Measurements from ENCODE around the gene OR51G1. TPM values are rescaled to one million over a fixed set of nuclear protein-coding genes. Genes with fewer than 3 reads are reported as not detected.

OR51G1 gene
- total RNA-seq, 1 donor from 2014 or later = not detected

GRCh38 chr11:4881860-4882500 lies 42.2 kb downstream of the OR51G1 start, which contains the start of gene OR51T1:
Gene OR51T1 (plus strand): TSS chr11:4881900. CDS start chr11:4881900, 0 bp downstream.
- Histone ChIP-seq H3K4me3 (ENCODE audit: low read length in 3 of 3) (no peak within 1 kb of the TSS), H3K9ac (ENCODE audit: low read depth in 1 of 3, low read length in 3 of 3) (no peak within 1 kb of the TSS), H3K27ac (ENCODE audit: low read depth, low read length) (no peak within 1 kb of the TSS), H3K27me3 (ENCODE audit: control insufficient read depth in 3 of 3, insufficient read depth in 3 of 3, low read length in 3 of 3) (no peaks in the 10 kb centered on the region), H3K9me3 (ENCODE audit: control insufficient read depth in 3 of 3, low read length in 3 of 3) (no peaks in the 10 kb centered on the region), H3K4me1 (ENCODE audit: control insufficient read depth in 3 of 3, insufficient read depth in 3 of 3, low read length in 3 of 3) (no peaks in the 10 kb centered on the region), H3K36me3 (ENCODE audit: control insufficient read depth in 3 of 3, insufficient read depth in 3 of 3, low read length in 3 of 3) (no peaks in the 10 kb centered on the region)

- no peaks in the 10 kb centered on the region for H3K4me1 ChIP-seq (ENCODE audit: control insufficient read depth in 3 of 3, insufficient read depth in 3 of 3, low read length in 3 of 3)
- no peak overlapping the region for H3K27ac ChIP-seq (ENCODE audit: low read depth, low read length)
- H3K9me3 ChIP-seq (ENCODE audit: control insufficient read depth in 3 of 3, low read length in 3 of 3) = no peaks in the 10 kb centered on the region
- H3K4me3 ChIP-seq (ENCODE audit: low read length in 3 of 3) = no peak overlapping the region
- H3K36me3 ChIP-seq (ENCODE audit: control insufficient read depth in 3 of 3, insufficient read depth in 3 of 3, low read length in 3 of 3) = no peaks in the 10 kb centered on the region
- H3K9ac ChIP-seq (ENCODE audit: low read depth in 1 of 3, low read length in 3 of 3) = no peak overlapping the region
- H3K27me3 ChIP-seq (ENCODE audit: control insufficient read depth in 3 of 3, insufficient read depth in 3 of 3, low read length in 3 of 3) = no peaks in the 10 kb centered on the region
Measured at GRCh38 chr11:4881188-4881587, 43.0 kb downstream of the OR51G1 start.

Other genes starting within 250 kb of the OR51G1 start
- gene OR51E2, start 226.5 kb downstream of the OR51G1 start, total RNA-seq = 0.52 TPM
- gene MMP26, start 219.6 kb downstream of the OR51G1 start, total RNA-seq = not detected
- gene OR51F1, start 154.4 kb downstream of the OR51G1 start, total RNA-seq = not detected
- gene OR52R1, start 120.0 kb downstream of the OR51G1 start, total RNA-seq = not detected
- not detected for gene OR51F2, start 103.0 kb downstream of the OR51G1 start, total RNA-seq
- not detected for gene OR51S1, start 75.1 kb downstream of the OR51G1 start, total RNA-seq
- not detected for gene OR51T1, start 42.4 kb downstream of the OR51G1 start, total RNA-seq
- not detected for gene OR51A7, start 20.6 kb downstream of the OR51G1 start, total RNA-seq
- gene OR51G2, start 5.0 kb downstream of the OR51G1 start, total RNA-seq = not detected
- gene OR51A4, start 23.3 kb upstream of the OR51G1 start, total RNA-seq = not detected
- not detected for gene OR51A2, start 31.4 kb upstream of the OR51G1 start, total RNA-seq
- gene OR51L1, start 70.5 kb upstream of the OR51G1 start, total RNA-seq = not detected
- gene OR52J3, start 122.2 kb upstream of the OR51G1 start, total RNA-seq = not detected
- gene OR52E2, start 135.3 kb upstream of the OR51G1 start, total RNA-seq = not detected
- gene OR52E1, start 145.2 kb upstream of the OR51G1 start, total RNA-seq = not detected
- not detected for gene OR52A5, start 214.0 kb upstream of the OR51G1 start, total RNA-seq
- gene OR52A1, start 230.4 kb upstream of the OR51G1 start, total RNA-seq = not detected

Measured in skeletal muscle tissue (tissue), 4 donors.